Glutamatergic neuron (in vitro differentiated cells): ENCODE data around the gene MAZ. TPM values are rescaled to one million over a fixed set of nuclear protein-coding genes. Genes with fewer than 3 reads are reported as not detected.

Experiments
- DNase-seq: peaks from one replicate; pipeline ENCODE4 v3.0.0; 2022
- H3K27ac Mint-ChIP-seq: one replicate; pipeline ENCODE4 v1.8.0; 2020; ENCODE audit warnings: mild to moderate bottlenecking, mixed read lengths, inconsistent platforms; ENCODE audit not compliant: unreplicated experiment
- H3K27me3 Mint-ChIP-seq: one replicate; pipeline ENCODE4 v1.8.0; 2020; ENCODE audit warnings: mild to moderate bottlenecking, moderate library complexity, mixed read lengths, inconsistent platforms; ENCODE audit not compliant: unreplicated experiment
- H3K36me3 Mint-ChIP-seq: one replicate; pipeline ENCODE4 v1.8.0; 2020; ENCODE audit warnings: mild to moderate bottlenecking, mixed read lengths, inconsistent platforms; ENCODE audit not compliant: unreplicated experiment
- H3K4me1 Mint-ChIP-seq: one replicate; pipeline ENCODE4 v1.8.0; 2020; ENCODE audit warnings: mild to moderate bottlenecking, low read depth, mixed read lengths, inconsistent platforms; ENCODE audit not compliant: unreplicated experiment
- H3K4me3 Mint-ChIP-seq: one replicate; pipeline ENCODE4 v1.8.0; 2020; ENCODE audit warnings: mild to moderate bottlenecking, mixed read lengths, inconsistent platforms; ENCODE audit not compliant: unreplicated experiment
- H3K9me3 Mint-ChIP-seq: one replicate; pipeline ENCODE4 v1.8.0; 2020; ENCODE audit warnings: mild to moderate bottlenecking, moderate library complexity, mixed read lengths, inconsistent platforms; ENCODE audit not compliant: unreplicated experiment
- total RNA-seq: library from RNA; stranded (reverse); fragmentation: NEBNext Ultra II Directional; extraction: Animal tissue kit (Norgen Biotek cat#: 25700); gene quantifications from one replicate; pipeline ENCODE4 v1.2.1, GENCODE V29; 2021; ENCODE audit not compliant: unreplicated experiment
- TF ChIP-seq, protein P1 (sequence below): fragments of 200-600 bp; sonication (generic); IDR thresholded peaks from one replicate; pipeline ENCODE4 v1.5.0; 2021; ENCODE audit not compliant: partially characterized antibody, unreplicated experiment

MAZ gene
- total RNA-seq, 1 donor from 2014 or later = 369 TPM

GRCh38 chr16:29761882-29762281, 44.4 kb upstream of the MAZ start:
- no peak overlapping the region for H3K4me3 Mint-ChIP-seq
- no peaks in the 10 kb centered on the region for H3K9me3 Mint-ChIP-seq
- H3K36me3 Mint-ChIP-seq = no peaks in the 10 kb centered on the region
- no peak for DNase-seq
- no peaks in the 10 kb centered on the region for H3K4me1 Mint-ChIP-seq
- no peak overlapping the region for H3K27ac Mint-ChIP-seq
- H3K27me3 Mint-ChIP-seq = peaks cover 4% of the 10 kb centered on the region
- TF ChIP-seq, protein P1, sequence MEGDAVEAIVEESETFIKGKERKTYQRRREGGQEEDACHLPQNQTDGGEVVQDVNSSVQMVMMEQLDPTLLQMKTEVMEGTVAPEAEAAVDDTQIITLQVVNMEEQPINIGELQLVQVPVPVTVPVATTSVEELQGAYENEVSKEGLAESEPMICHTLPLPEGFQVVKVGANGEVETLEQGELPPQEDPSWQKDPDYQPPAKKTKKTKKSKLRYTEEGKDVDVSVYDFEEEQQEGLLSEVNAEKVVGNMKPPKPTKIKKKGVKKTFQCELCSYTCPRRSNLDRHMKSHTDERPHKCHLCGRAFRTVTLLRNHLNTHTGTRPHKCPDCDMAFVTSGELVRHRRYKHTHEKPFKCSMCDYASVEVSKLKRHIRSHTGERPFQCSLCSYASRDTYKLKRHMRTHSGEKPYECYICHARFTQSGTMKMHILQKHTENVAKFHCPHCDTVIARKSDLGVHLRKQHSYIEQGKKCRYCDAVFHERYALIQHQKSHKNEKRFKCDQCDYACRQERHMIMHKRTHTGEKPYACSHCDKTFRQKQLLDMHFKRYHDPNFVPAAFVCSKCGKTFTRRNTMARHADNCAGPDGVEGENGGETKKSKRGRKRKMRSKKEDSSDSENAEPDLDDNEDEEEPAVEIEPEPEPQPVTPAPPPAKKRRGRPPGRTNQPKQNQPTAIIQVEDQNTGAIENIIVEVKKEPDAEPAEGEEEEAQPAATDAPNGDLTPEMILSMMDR = no peak

DNA sequence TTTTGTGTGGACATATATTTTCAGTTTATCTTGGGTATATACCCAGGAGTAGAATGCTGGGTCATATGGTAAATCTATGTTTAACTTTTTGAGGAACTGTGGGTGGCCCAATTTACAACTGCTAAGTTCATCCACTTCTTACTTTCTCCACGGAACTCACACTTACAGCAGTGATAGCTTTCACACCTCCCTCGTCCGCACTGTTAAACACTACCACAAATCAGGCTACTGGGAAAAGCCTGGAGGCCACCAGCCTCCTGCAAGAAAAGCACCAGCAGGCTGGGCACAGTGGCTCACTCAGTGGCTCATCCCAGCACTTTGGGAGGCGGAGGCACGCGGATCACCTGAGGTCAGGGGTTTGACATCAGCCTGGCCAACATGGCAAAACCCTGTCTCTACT, 43.0 kb upstream of the MAZ start:
- TF ChIP-seq, protein P1 = no peak
- peaks cover 4% of the 10 kb centered on the region for H3K27me3 Mint-ChIP-seq
- no peak overlapping the region for H3K4me3 Mint-ChIP-seq
- no peak overlapping the region for H3K27ac Mint-ChIP-seq
- H3K4me1 Mint-ChIP-seq = no peaks in the 10 kb centered on the region
- DNase-seq = no peak
- H3K36me3 Mint-ChIP-seq = no peaks in the 10 kb centered on the region
- no peaks in the 10 kb centered on the region for H3K9me3 Mint-ChIP-seq

GRCh38 chr16:29765167-29766032, 40.9 kb upstream of the MAZ start:
- no peak overlapping the region for H3K4me3 Mint-ChIP-seq
- no peaks in the 10 kb centered on the region for H3K4me1 Mint-ChIP-seq
- TF ChIP-seq, protein P1 = no peak
- DNase-seq = no peak
- H3K9me3 Mint-ChIP-seq = no peaks in the 10 kb centered on the region
- peaks cover 2% of the 10 kb centered on the region for H3K27me3 Mint-ChIP-seq
- H3K27ac Mint-ChIP-seq = no peak overlapping the region
- no peaks in the 10 kb centered on the region for H3K36me3 Mint-ChIP-seq

DNA sequence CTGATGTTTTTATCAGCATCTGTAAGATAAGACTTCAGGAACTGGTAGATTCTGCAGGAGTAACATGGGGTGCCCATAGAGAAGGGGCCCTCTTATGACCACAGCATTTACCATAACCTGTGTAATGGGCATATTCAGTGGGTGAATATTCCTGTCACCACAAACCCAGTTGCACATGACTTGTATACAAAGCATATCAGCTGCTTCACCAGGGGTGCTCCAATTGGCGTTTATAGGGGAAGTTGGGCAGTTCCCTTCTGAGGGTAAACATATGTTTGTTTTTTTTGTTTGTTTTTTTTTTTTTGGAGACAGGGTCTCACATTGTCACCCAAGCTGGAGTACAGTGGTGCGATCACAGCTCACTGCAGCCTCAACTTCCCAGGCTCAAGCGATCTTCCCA, 39.8 kb upstream of the MAZ start:
- Mint-ChIP-seq H3K9me3 (no peaks in the 10 kb centered on the region), H3K4me3 (no peak overlapping the region), H3K27me3 (peaks cover 2% of the 10 kb centered on the region), H3K27ac (no peak overlapping the region), H3K36me3 (no peaks in the 10 kb centered on the region), H3K4me1 (no peaks in the 10 kb centered on the region)
- TF ChIP-seq, protein P1 = no peak
- DNase-seq = no peak

DNA sequence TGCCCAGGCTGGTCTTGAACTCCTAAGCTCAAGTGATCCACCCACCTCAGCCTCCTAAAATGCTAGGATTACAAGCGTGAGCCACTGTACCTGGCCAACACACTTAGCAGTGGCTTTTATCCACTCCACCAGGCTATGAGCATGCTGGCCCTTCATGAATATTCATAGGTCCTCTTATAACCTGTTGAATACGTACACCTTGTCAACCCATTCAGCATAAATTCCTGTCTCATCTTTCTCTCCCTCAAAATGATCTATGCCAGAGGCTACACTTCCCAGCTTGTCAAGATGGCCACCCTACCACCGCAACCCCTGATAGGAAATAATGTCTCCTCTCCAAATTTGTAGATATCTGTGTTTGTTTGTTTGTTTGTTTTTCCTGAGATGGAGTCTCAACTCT, 39.3 kb upstream of the MAZ start:
- no peaks in the 10 kb centered on the region for H3K4me1 Mint-ChIP-seq
- DNase-seq = no peak
- H3K27me3 Mint-ChIP-seq = peaks cover 2% of the 10 kb centered on the region
- no peaks in the 10 kb centered on the region for H3K36me3 Mint-ChIP-seq
- no peak overlapping the region for H3K27ac Mint-ChIP-seq
- H3K4me3 Mint-ChIP-seq = no peak overlapping the region
- H3K9me3 Mint-ChIP-seq = no peaks in the 10 kb centered on the region
- TF ChIP-seq, protein P1 = no peak
